Aorta (tissue), 5 donors: ENCODE data around the gene UPF1. TPM values are rescaled to one million over a fixed set of nuclear protein-coding genes. Genes with fewer than 3 reads are reported as not detected.

Experiments used
- ATAC-seq: fragments of 200-7000 bp; cut with Tn5 transposase; one replicate; pipeline ENCODE4 v1.9.1; 2022; ENCODE audit warnings: moderate library complexity; ENCODE audit not compliant: low FRiP score
- DNase-seq, 2 donors: peaks; one replicate each; pipeline ENCODE4 v3.0.0-alpha.2; 2020
- H3K27ac ChIP-seq, 2 donors: one replicate each; pipeline ENCODE4 v1.5.1; 2013; ENCODE audit warnings: low read length in 2 of 2, mild to moderate bottlenecking in 2 of 2, moderate library complexity in 2 of 2, control low read depth in 1 of 2, inconsistent platforms in 1 of 2, low read depth in 1 of 2
- H3K27me3 ChIP-seq, 2 donors: one replicate each; pipeline ENCODE4 v1.6.1; 2013; ENCODE audit warnings: control low read depth in 1 of 2, low read length in 1 of 2, mild to moderate bottlenecking in 1 of 2, moderate library complexity in 1 of 2; ENCODE audit not compliant: insufficient read depth in 2 of 2, control insufficient read depth in 1 of 2
- H3K36me3 ChIP-seq, 2 donors: one replicate each; pipeline ENCODE4 v1.6.1; 2013; ENCODE audit warnings: control low read depth in 1 of 2, low read length in 1 of 2, mild to moderate bottlenecking in 1 of 2; ENCODE audit not compliant: insufficient read depth in 2 of 2, control insufficient read depth in 1 of 2
- H3K4me1 ChIP-seq, 2 donors: one replicate each; pipeline ENCODE4 v1.6.1; 2013; ENCODE audit warnings: low read length in 2 of 2, control low read depth in 1 of 2, mild to moderate bottlenecking in 1 of 2, moderate library complexity in 1 of 2; ENCODE audit not compliant: insufficient read depth in 2 of 2, control insufficient read depth in 1 of 2
- H3K4me3 ChIP-seq, 2 donors: one replicate each; pipeline ENCODE4 v1.5.1; 2013; ENCODE audit warnings: low read length in 2 of 2, control low read depth in 1 of 2, mild to moderate bottlenecking in 1 of 2
- H3K9me3 ChIP-seq: one replicate; pipeline ENCODE4 v1.6.1; 2013; ENCODE audit warnings: mild to moderate bottlenecking, low read length; ENCODE audit not compliant: control insufficient read depth
- WGBS, 2 donors: extraction: QIAGEN DNeasy Blood & Tissue Kit; methylation state at CpG; one replicate each; pipeline ENCODE4 v1.1.7; 2013; 5-methylcytosine and 5-hydroxymethylcytosine counted together
- intact Hi-C, 2 donors: fragments of 100-400 bp; cut with DNase I; formaldehyde crosslinking; loops; one replicate each; pipeline versions ENCODE4 v1.14.2 to v1.15.0; 2022
- polyA plus RNA-seq, 2 donors: library from polyadenylated mRNA; stranded (reverse); fragments of 200-250 nt; gene quantifications; one replicate each; pipeline ENCODE4 v1.2.3, GENCODE V29; 2013
- total RNA-seq, 2 donors: library from RNA; stranded (reverse); fragmentation: NEBNext Ultra II Directional; extraction: Animal tissue kit (Norgen Biotek cat#: 25700); gene quantifications; one replicate each; pipeline ENCODE4 v1.2.1, GENCODE V29; 2021
- donor health status: healthy with polysubstance abuse.
- donor health status: Bipolar disorder and iron deficiency.
- donor health status: DM: no; HTN: no; CAD: no.
- donor health status: DM: no; HTN: no; CAD: no.
- donor health status: DM: yes; HTN: yes; CAD: no.

UPF1 gene
- total and polyA plus RNA-seq, 4 donors: 16.5 to 75.6 (median 47.1) TPM

GRCh38 chr19:18841400-18841799 lies 9.6 kb downstream of the UPF1 start:
- Histone ChIP-seq H3K36me3 (no peaks in the 10 kb centered on the region), H3K27me3 (no peaks in the 10 kb centered on the region), H3K9me3 (no peaks in the 10 kb centered on the region), H3K4me1 (no peaks in the 10 kb centered on the region), H3K4me3 (no peak overlapping the region), H3K27ac (no peak overlapping the region)
- intact Hi-C loops: loop anchor here (10.0 kb wide), 4 partner anchors 157 to 387 kb away; partner anchors contain the start of gene CRTC1 (in 1 of the 2)
- 77 to 79% methylated on average over 15 of the region's 15 CpGs for WGBS, 2 donors
- ATAC-seq: no peak
- DNase-seq: no peak

- Histone ChIP-seq H3K4me3 (no peak overlapping the region), H3K36me3 (no peaks in the 10 kb centered on the region), H3K27me3 (no peaks in the 10 kb centered on the region), H3K27ac (no peak overlapping the region), H3K4me1 (no peaks in the 10 kb centered on the region), H3K9me3 (no peaks in the 10 kb centered on the region)
- WGBS, 2 donors: 51% methylated on average over 7 of the region's 7 CpGs
- intact Hi-C loops: loop anchor here (10.0 kb wide), 4 partner anchors 157 to 387 kb away; partner anchors contain the start of gene CRTC1 (in 1 of the 2)
- ATAC-seq (no peak), DNase-seq (no peak)
Measured at GRCh38 chr19:18842166-18842565, 10.4 kb downstream of the UPF1 start.

DNA sequence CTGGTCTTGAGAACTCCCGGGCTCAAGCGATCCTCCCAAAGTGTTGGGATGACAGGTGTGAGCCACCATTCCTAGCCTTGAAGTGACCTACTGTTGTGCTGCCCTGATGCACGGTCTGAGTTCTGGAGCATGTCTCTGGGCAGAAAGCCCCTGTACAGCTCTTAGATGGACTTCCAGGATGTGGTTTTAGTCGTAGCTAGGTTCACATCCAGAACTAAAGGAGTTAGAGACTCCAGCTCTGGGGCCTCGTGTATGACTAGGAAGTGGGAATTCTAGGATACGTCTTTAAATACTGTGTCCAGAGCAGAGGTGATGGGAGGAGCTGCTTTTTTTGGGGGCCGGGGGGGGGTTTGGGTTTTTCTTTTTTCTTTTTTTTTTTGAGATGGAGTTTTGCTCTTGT lies 12.2 kb downstream of the UPF1 start:
- Histone ChIP-seq H3K36me3 (no peaks in the 10 kb centered on the region), H3K4me1 (no peaks in the 10 kb centered on the region), H3K27me3 (no peaks in the 10 kb centered on the region), H3K27ac (no peak overlapping the region), H3K9me3 (no peaks in the 10 kb centered on the region), H3K4me3 (no peak overlapping the region)
- 83 to 86% methylated on average over 7 of the region's 7 CpGs for WGBS, 2 donors
- DNase-seq (no peak), ATAC-seq (no peak)
- intact Hi-C loops: loop anchor here (10.0 kb wide), 4 partner anchors 159 to 389 kb away; partner anchors contain the start of gene CRTC1 (in 1 of the 2)

DNA sequence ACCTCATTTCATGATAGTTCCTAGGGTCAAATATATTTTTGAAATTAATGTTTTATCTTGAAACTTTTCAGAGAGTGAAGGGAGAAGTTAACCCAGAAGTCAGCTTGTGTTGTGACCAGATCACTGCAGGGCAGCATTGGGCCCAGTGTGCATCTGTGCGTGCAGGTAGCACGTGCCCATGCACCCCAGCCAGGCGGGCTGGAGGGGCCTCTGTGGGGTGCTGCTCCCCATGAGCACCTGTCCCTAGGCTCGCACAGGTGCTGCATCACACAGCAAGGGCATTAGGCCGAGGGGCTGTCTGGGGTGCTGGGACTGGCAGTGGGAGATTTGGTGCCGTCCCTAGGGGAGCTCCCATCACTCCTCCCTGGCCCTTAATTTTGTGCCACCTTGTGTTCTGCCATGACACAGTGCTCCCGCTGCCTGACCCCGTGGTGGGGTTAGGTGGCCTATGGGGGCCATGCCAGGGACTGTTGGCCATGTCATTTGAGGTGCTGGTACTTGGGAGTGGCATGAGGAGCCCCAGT lies 13.1 kb downstream of the UPF1 start:
- H3K4me3 ChIP-seq: no peak overlapping the region
- no peaks in the 10 kb centered on the region for H3K4me1 ChIP-seq
- H3K9me3 ChIP-seq: no peaks in the 10 kb centered on the region
- WGBS, 2 donors: 92 to 95% methylated on average over 8 of the region's 8 CpGs
- H3K27ac ChIP-seq: no peak overlapping the region
- no peaks in the 10 kb centered on the region for H3K36me3 ChIP-seq
- no peaks in the 10 kb centered on the region for H3K27me3 ChIP-seq
- ATAC-seq (no peak), DNase-seq (no peak)
- intact Hi-C loops: loop anchor here (10.0 kb wide), 4 partner anchors 160 to 390 kb away; partner anchors contain the start of gene CRTC1 (in 1 of the 2)

GRCh38 chr19:18845961-18846360 lies 14.2 kb downstream of the UPF1 start:
- H3K4me1 ChIP-seq: no peaks in the 10 kb centered on the region

DNA sequence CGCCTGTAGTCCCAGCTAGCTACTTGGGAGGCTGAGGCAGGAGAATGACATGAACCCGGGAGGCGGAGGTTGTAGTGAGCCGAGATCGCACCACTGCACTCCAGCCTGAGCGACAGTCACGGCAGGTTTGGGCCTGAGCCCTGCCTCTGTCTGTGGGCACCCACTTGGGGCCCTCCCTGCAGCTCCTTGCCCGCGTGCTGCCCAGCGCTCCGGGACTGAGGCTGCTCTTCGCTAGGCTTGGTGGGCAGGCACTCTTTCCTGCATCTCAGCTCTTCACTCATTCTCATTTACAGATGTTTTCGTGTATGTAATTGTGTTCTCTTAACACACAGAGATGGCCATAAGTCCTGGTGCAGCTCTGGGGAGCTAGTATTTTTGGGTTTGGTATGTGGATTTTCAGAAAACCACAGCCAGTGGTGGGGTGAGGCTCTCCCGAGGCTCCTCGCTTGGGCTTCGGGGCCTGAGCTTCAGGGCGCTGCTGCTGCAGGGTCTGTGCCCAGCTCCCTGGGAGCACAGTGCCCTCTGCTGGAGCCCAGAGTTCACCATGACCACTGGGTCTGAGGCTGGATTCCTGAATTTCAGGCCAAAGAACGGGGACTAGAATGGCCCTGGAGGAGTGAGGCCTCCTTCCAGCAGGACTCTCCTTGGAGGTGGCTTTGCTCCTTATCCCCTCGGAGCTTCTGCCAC lies 15.2 kb downstream of the UPF1 start:
- intact Hi-C loops: loop anchor here (2.0 to 10.0 kb wide), 5 partner anchors 162 to 392 kb away; partner anchors contain the start of gene CRTC1 (in 1 of the 2)

More at GRCh38 chr19:18845961-18846360, 14.2 kb downstream of the UPF1 start:
- no peak for DNase-seq
- no peak overlapping the region for H3K27ac ChIP-seq
- 89 to 92% methylated on average over 12 of the region's 12 CpGs for WGBS, 2 donors
- no peaks in the 10 kb centered on the region for H3K36me3 ChIP-seq
- H3K4me3 ChIP-seq: no peak overlapping the region
- intact Hi-C loops: loop anchor here (2.0 to 10.0 kb wide), 5 partner anchors 161 to 391 kb away; partner anchors contain the start of gene CRTC1 (in 1 of the 2)
- H3K9me3 ChIP-seq: no peaks in the 10 kb centered on the region
- H3K27me3 ChIP-seq: no peaks in the 10 kb centered on the region
- ATAC-seq: no peak

GRCh38 chr19:18847549-18848463 lies 16.0 kb downstream of the UPF1 start:
- DNase-seq (peak; percentile 70 to 80), ATAC-seq (peak; percentile 56)
- 74 to 75% methylated on average over 24 of the region's 24 CpGs for WGBS, 2 donors
- intact Hi-C loops: loop anchor here (2.0 to 10.0 kb wide), 5 partner anchors 163 to 393 kb away; partner anchors contain the start of gene CRTC1 (in 1 of the 2)
- H3K4me3 ChIP-seq: no peak overlapping the region
- no peaks in the 10 kb centered on the region for H3K9me3 ChIP-seq
- H3K27ac ChIP-seq: peak overlapping the region in 1 of 2 donors; percentile 19
- no peaks in the 10 kb centered on the region for H3K27me3 ChIP-seq
- no peaks in the 10 kb centered on the region for H3K4me1 ChIP-seq
- peaks cover 0 to 2% of the 10 kb centered on the region in 2 donors for H3K36me3 ChIP-seq

More for the DNA sequence above, 15.2 kb downstream of the UPF1 start:
- Histone ChIP-seq H3K27me3 (no peaks in the 10 kb centered on the region), H3K27ac (no peak overlapping the region), H3K4me1 (no peaks in the 10 kb centered on the region), H3K9me3 (no peaks in the 10 kb centered on the region), H3K36me3 (no peaks in the 10 kb centered on the region), H3K4me3 (no peak overlapping the region)
- peak; percentile 87 for ATAC-seq
- peak; percentile 89 to 93 for DNase-seq
- 48 to 51% methylated on average over 19 of the region's 19 CpGs for WGBS, 2 donors
